ENCODE results near the gene MAP6D1. TPM values are rescaled to one million over a fixed set of nuclear protein-coding genes. Genes with fewer than 3 reads are reported as not detected.

Gene MAP6D1
- total RNA-seq, 1 experiment from 2014 or later: 2.9 TPM

- Histone ChIP-seq H3K9me3 (no peaks in the 10 kb centered on the region), H3K4me1 (no peaks in the 10 kb centered on the region), H3K36me3 (ENCODE audit: control insufficient read depth, insufficient read depth, low read length) (no peaks in the 10 kb centered on the region; the same call in 1 of the 2 replicates), H3K4me3 (ENCODE audit: low read depth, low read length) (no peak overlapping the region), H3K27me3 (replicated peaks; ENCODE audit: control insufficient read depth, insufficient read depth, low read length) (no peaks in the 10 kb centered on the region)
- Mint-ChIP-seq H3K9me3 (ENCODE audit: unreplicated experiment) (no peaks in the 10 kb centered on the region), H3K4me1 (ENCODE audit: low read depth, unreplicated experiment) (no peaks in the 10 kb centered on the region), H3K36me3 (ENCODE audit: insufficient read depth, unreplicated experiment) (peaks cover 44% of the 10 kb centered on the region), H3K27ac (ENCODE audit: unreplicated experiment) (no peak overlapping the region), H3K4me3 (ENCODE audit: unreplicated experiment) (no peak overlapping the region), H3K27me3 (ENCODE audit: insufficient read depth, unreplicated experiment) (no peaks in the 10 kb centered on the region)
- BruUV-seq (replicated peaks): no TSS peak
- POLR2A ChIA-PET: no interaction called here
- CTCF ChIA-PET: no interaction called here
- intact Hi-C loops (cut with micrococcal nuclease; ENCODE audit: unreplicated experiment): no loop called here
- DNase-seq: no peak
- TF ChIP-seq, protein P1, sequence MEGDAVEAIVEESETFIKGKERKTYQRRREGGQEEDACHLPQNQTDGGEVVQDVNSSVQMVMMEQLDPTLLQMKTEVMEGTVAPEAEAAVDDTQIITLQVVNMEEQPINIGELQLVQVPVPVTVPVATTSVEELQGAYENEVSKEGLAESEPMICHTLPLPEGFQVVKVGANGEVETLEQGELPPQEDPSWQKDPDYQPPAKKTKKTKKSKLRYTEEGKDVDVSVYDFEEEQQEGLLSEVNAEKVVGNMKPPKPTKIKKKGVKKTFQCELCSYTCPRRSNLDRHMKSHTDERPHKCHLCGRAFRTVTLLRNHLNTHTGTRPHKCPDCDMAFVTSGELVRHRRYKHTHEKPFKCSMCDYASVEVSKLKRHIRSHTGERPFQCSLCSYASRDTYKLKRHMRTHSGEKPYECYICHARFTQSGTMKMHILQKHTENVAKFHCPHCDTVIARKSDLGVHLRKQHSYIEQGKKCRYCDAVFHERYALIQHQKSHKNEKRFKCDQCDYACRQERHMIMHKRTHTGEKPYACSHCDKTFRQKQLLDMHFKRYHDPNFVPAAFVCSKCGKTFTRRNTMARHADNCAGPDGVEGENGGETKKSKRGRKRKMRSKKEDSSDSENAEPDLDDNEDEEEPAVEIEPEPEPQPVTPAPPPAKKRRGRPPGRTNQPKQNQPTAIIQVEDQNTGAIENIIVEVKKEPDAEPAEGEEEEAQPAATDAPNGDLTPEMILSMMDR (IDR thresholded peaks at IDR 0.05; ENCODE audit: insufficient read depth in 1 of 2, low read depth in 1 of 2, low read length in 1 of 2, severe bottlenecking in 1 of 2, unreplicated experiment in 1 of 2): no peak
Measured at GRCh38 chr3:183837894-183838293, 12.5 kb upstream of the MAP6D1 start.

- Mint-ChIP-seq H3K36me3 (ENCODE audit: insufficient read depth, unreplicated experiment) (peaks cover 42% of the 10 kb centered on the region), H3K27ac (ENCODE audit: unreplicated experiment) (no peak overlapping the region), H3K4me1 (ENCODE audit: low read depth, unreplicated experiment) (no peaks in the 10 kb centered on the region), H3K4me3 (ENCODE audit: unreplicated experiment) (no peak overlapping the region), H3K9me3 (ENCODE audit: unreplicated experiment) (no peaks in the 10 kb centered on the region), H3K27me3 (ENCODE audit: insufficient read depth, unreplicated experiment) (no peaks in the 10 kb centered on the region)
- no peaks in the 10 kb centered on the region; the same call in 1 of the 2 replicates for H3K36me3 ChIP-seq (ENCODE audit: control insufficient read depth, insufficient read depth, low read length)
- ChIA-PET CTCF (no interaction called here), POLR2A (no interaction called here)
- H3K27me3 ChIP-seq (replicated peaks; ENCODE audit: control insufficient read depth, insufficient read depth, low read length): no peaks in the 10 kb centered on the region
- H3K4me1 ChIP-seq: no peaks in the 10 kb centered on the region
- no peaks in the 10 kb centered on the region for H3K9me3 ChIP-seq
- BruUV-seq (replicated peaks): no TSS peak
- TF ChIP-seq, protein P1 (IDR thresholded peaks at IDR 0.05; ENCODE audit: insufficient read depth in 1 of 2, low read depth in 1 of 2, low read length in 1 of 2, severe bottlenecking in 1 of 2, unreplicated experiment in 1 of 2): no peak
- no peak overlapping the region for H3K4me3 ChIP-seq (ENCODE audit: low read depth, low read length)
- DNase-seq: no peak
- intact Hi-C loops (cut with micrococcal nuclease; ENCODE audit: unreplicated experiment): no loop called here
Measured at GRCh38 chr3:183837390-183837789, 12.0 kb upstream of the MAP6D1 start.

DNA sequence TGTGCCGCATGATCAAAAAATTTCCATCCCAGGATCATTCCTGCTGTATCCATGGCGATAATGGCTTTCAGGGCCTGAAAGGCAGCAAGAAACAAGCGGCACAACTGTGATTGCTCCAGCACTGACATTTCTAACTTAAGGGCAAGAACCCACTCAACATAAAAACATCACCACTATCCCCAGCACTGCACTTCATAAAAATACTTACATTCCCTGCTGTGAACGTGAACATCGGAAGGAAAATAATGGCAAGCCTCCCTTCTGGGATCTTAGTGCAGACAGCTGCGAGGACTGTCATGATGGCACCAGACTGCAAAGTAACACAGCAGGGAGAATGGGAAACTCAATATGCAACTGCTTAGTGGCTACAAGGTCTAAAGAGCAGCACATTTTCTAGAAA is 8.1 kb upstream of the MAP6D1 start:
- TF ChIP-seq, protein P1 (IDR thresholded peaks at IDR 0.05; ENCODE audit: insufficient read depth in 1 of 2, low read depth in 1 of 2, low read length in 1 of 2, severe bottlenecking in 1 of 2, unreplicated experiment in 1 of 2): no peak
- Histone ChIP-seq H3K27me3 (replicated peaks; ENCODE audit: control insufficient read depth, insufficient read depth, low read length) (no peaks in the 10 kb centered on the region), H3K4me1 (no peaks in the 10 kb centered on the region), H3K9me3 (no peaks in the 10 kb centered on the region), H3K36me3 (ENCODE audit: control insufficient read depth, insufficient read depth, low read length) (no peaks in the 10 kb centered on the region), H3K4me3 (ENCODE audit: low read depth, low read length) (no peak overlapping the region)
- H3K27me3 Mint-ChIP-seq (ENCODE audit: insufficient read depth, unreplicated experiment): no peaks in the 10 kb centered on the region
- no peak for DNase-seq
- no peak overlapping the region for H3K27ac Mint-ChIP-seq (ENCODE audit: unreplicated experiment)
- intact Hi-C loops (cut with micrococcal nuclease; ENCODE audit: unreplicated experiment): no loop called here
- ChIA-PET CTCF (no interaction called here), POLR2A (no interaction called here)
- BruUV-seq (replicated peaks): no TSS peak
- no peaks in the 10 kb centered on the region for H3K9me3 Mint-ChIP-seq (ENCODE audit: unreplicated experiment)
- no peaks in the 10 kb centered on the region for H3K4me1 Mint-ChIP-seq (ENCODE audit: low read depth, unreplicated experiment)
- H3K4me3 Mint-ChIP-seq (ENCODE audit: unreplicated experiment): no peak overlapping the region
- peaks cover 33% of the 10 kb centered on the region for H3K36me3 Mint-ChIP-seq (ENCODE audit: insufficient read depth, unreplicated experiment)
